BE2C (cell line): Measurements from ENCODE around the gene DAGLB.

Experiments
- DNase-seq: peaks from one replicate; pipeline ENCODE4 v3.0.0-alpha.2; 2020
- H3K27me3 ChIP-seq: fragments of 250-450 bp; sonication (Bioruptor Pico); 2 replicates; pipeline ENCODE4 v1.5.1; 2020; ENCODE audit warnings: mild to moderate bottlenecking
- H3K36me3 ChIP-seq: fragments of 250-450 bp; sonication (Bioruptor Pico); 2 replicates; pipeline ENCODE4 v1.5.1; 2020; ENCODE audit warnings: mild to moderate bottlenecking
- H3K4me1 ChIP-seq: fragments of 250-450 bp; sonication (Bioruptor Pico); 2 replicates; pipeline ENCODE4 v1.5.1; 2020
- H3K4me3 ChIP-seq: 2 replicates; pipeline ENCODE4 v1.5.1; 2011; ENCODE audit warnings: low read depth, low read length
- H3K9me3 ChIP-seq: fragments of 250-450 bp; sonication (Bioruptor Pico); 2 replicates; pipeline ENCODE4 v1.5.1; 2020
- TF ChIP-seq, protein P1 (sequence below): IDR thresholded peaks from 2 replicates; pipeline ENCODE4 v1.5.1; 2012; ENCODE audit warnings: mild to moderate bottlenecking, low read depth, low read length

The DAGLB gene

DNA sequence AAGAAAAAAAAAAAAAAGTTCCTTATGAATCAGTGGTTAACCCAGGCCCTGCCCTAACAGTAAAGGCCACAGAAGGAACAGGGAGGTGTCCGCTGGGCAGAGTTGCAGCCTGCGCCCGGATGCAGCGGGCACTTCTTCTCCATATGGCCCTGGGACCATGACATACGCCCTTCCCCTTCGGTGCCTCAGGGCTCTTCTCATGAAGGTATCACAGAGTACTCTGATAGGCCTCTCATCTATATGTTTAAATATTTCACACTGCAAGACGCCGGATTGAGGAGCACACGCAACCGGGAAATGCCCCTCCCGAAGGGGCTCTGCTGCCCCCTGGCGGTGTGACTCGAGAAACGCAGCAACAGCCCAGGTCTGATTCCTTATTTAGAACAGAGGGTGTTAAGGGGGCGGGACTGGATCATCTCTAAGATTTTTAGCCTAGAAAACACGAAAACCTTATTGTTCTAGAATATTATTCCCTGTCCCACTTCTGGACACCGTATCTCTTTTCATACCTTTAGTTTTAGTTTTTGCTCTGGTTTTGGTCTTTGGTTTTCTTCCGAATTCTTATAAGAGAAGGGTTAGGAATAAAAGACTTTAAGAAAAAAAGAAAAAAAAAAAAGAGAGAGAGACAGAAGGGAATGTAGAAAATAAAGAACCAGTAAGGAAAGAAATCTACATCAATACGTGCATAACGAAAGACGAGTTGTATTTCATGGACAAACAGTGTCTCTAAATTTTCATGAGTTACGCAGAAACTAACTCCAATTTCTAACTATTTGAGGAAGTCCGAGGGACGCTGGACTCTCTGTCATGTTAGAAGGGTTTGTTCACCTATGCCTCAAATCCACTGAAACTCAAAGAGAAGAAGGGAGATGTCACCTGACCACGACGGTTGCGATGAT, 12.0 kb downstream of the DAGLB start:
- H3K4me1 ChIP-seq = peaks cover 2% of the 10 kb centered on the region
- H3K36me3 ChIP-seq = peaks cover 15% of the 10 kb centered on the region
- TF ChIP-seq, protein P1, sequence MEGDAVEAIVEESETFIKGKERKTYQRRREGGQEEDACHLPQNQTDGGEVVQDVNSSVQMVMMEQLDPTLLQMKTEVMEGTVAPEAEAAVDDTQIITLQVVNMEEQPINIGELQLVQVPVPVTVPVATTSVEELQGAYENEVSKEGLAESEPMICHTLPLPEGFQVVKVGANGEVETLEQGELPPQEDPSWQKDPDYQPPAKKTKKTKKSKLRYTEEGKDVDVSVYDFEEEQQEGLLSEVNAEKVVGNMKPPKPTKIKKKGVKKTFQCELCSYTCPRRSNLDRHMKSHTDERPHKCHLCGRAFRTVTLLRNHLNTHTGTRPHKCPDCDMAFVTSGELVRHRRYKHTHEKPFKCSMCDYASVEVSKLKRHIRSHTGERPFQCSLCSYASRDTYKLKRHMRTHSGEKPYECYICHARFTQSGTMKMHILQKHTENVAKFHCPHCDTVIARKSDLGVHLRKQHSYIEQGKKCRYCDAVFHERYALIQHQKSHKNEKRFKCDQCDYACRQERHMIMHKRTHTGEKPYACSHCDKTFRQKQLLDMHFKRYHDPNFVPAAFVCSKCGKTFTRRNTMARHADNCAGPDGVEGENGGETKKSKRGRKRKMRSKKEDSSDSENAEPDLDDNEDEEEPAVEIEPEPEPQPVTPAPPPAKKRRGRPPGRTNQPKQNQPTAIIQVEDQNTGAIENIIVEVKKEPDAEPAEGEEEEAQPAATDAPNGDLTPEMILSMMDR = peak; percentile 99
- no peaks in the 10 kb centered on the region for H3K27me3 ChIP-seq
- no peak overlapping the region for H3K4me3 ChIP-seq
- DNase-seq = peak; percentile 78
- H3K9me3 ChIP-seq = no peaks in the 10 kb centered on the region

DNA sequence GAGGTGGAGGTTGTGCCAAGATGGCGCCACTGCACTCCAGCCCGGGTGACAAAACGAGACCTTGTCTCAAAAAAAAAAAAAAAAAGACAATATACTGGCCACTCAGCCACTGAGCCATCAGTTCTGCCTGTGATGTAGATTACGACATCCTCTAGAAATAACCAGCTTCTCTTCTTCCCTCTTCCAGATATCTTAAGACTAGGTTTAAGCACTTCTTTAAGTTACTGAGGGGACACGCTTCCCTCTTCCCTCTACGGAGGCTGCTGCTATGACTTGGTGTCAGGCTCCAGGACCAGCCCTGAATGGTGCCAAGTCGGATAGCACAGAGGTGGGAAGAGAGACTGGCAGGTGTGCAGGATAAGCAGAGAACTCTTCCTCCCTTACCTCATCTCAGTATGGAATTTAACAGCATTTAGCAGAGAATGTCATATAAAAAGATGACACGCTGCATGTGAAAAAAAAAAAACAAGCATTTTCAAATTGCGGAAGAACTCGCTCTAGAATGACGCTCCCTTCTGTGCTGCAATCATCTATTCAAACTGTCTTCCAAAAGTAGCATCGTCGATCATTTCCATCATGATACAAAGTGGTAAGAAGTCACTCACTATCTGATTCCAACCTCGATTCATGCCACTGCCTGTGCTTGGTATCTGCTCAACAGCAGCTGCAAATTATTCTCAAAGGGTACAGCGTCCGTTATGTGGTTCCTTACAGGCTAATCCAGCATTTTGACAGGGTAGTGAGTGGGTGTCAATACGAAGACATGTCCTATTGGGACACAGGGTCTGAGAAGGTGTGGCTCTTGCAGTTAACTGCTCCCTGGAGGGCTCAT, 13.8 kb downstream of the DAGLB start:
- DNase-seq = no peak
- TF ChIP-seq, protein P1 = no peak

DNA sequence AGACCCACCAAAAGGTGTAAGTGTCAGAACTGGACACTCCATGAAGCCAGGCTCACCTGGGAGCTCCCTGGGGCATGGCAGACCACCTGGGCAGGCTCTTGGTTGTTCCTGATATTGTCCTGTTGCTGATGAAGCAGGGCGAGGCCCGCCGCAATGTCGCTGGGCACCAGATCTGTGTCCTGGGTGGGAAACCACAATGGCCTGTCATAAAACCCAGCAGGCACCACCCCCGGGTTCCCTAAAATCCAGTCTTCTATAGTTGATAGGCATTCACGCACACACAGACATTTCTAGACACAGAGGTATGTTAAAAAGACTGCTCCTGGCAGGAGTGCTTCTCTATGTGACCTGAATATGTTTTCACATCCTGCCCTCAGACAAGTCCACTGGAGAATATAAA, 15.0 kb downstream of the DAGLB start:
- Histone ChIP-seq H3K27me3 (no peaks in the 10 kb centered on the region), H3K4me1 (no peaks in the 10 kb centered on the region; the same call in none of the 2 replicates), H3K36me3 (peaks cover 18% of the 10 kb centered on the region), H3K9me3 (no peaks in the 10 kb centered on the region), H3K4me3 (no peak overlapping the region)
- no peak for DNase-seq
- TF ChIP-seq, protein P1 = no peak

More for the DNA sequence above, 13.8 kb downstream of the DAGLB start:
- Histone ChIP-seq H3K4me1 (no peaks in the 10 kb centered on the region; the same call in none of the 2 replicates), H3K9me3 (no peaks in the 10 kb centered on the region), H3K4me3 (no peak overlapping the region), H3K27me3 (no peaks in the 10 kb centered on the region), H3K36me3 (peaks cover 17% of the 10 kb centered on the region)

DNA sequence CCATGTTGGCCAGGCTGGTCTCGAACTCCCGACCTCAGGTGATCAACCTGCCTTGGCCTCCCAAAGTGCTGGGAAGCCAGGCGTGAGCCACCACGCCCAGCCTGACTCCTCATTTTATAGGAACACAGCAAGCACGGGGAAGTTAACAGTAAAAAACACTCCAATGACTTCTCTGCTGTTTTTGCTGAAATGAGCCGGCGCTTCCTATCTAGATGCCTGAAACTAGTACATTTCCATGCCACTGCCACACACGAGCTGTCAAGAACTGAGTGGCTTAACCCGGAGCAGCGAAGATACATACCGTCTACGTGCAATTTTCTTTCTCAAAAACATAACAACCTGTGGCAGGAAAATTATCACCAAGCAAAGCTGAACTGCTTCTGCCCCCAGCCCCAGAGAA, 16.8 kb downstream of the DAGLB start:
- TF ChIP-seq, protein P1 = no peak
- Histone ChIP-seq H3K27me3 (no peaks in the 10 kb centered on the region), H3K9me3 (no peaks in the 10 kb centered on the region), H3K36me3 (peaks cover 24% of the 10 kb centered on the region), H3K4me3 (no peak overlapping the region), H3K4me1 (no peaks in the 10 kb centered on the region)
- no peak for DNase-seq

DNA sequence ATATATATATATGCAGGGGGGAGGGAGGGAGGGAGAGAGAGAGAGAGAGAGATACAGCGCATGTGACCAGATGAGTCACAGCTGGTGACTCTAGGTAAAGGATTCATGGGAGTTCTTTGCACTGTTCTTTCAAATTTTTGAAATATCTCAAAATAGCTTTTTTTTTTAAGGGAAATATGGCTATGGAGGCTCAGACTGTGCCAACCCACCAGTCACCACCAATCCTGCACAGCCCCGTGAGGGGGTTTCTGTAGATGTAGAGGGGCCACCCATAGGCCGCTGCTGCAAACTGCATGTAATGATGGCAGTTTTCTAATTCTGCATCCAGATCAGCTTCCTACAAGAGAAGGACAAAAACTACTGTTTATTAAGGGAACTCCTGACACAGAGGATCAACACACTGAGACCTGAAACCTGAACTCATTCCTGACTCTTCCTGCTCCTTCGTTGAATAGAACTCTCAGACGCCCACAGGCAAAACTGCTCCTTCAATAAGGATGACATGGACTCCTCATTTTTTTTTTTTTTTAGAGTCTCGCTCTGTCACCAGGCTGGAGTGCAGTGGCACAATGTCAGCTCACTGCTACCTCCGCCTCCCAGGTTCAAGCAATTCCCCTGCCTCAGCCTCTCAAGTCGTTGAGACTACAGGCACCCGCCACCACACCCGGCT, 17.3 kb downstream of the DAGLB start:
- H3K27me3 ChIP-seq = no peaks in the 10 kb centered on the region
- H3K4me1 ChIP-seq = no peaks in the 10 kb centered on the region
- H3K4me3 ChIP-seq = no peak overlapping the region
- peaks cover 30% of the 10 kb centered on the region for H3K36me3 ChIP-seq
- TF ChIP-seq, protein P1 = peak; percentile 33; the same call in 1 of the 2 replicates
- H3K9me3 ChIP-seq = no peaks in the 10 kb centered on the region
- DNase-seq = peak; percentile 45
